ENCODE results near the gene CTBS. TPM values are rescaled to one million over a fixed set of nuclear protein-coding genes. Genes with fewer than 3 reads are reported as not detected.

The CTBS gene
- total and polyA plus RNA-seq, 2 of the 13 experiments (the other 11 are each of a cell fraction or from before 2014, with no cell fraction given): 4.7 to 12.4 TPM

GRCh38 chr1:84617349-84617748 lies 43.1 kb upstream of the CTBS start (continued):
- TF ChIP-seq ZFP91 (CRISPR knock-in tag; IDR thresholded peaks at IDR 0.05; ENCODE audit: borderline replicate concordance): no peak

GRCh38 chr1:84615790-84616189 lies 41.5 kb upstream of the CTBS start:
- Histone ChIP-seq H3K9ac (ENCODE audit: insufficient read depth, low read depth, low read length) (no peak overlapping the region), H3K27ac (ENCODE audit: extremely low read length, insufficient read depth, low read length) (no peak overlapping the region), H3K79me2 (ENCODE audit: insufficient read depth, low read length) (no peaks in the 10 kb centered on the region), H3K4me3 (replicated peaks in 1 of 3; ENCODE audit: insufficient read depth in 1 of 3, low read depth in 2 of 3, low read length in 3 of 3) (no peak overlapping the region), H3K4me2 (ENCODE audit: low read depth, low read length) (no peak overlapping the region), H3K9me3 (ENCODE audit: low read length) (peaks cover 27% of the 10 kb centered on the region), H4K20me1 (ENCODE audit: insufficient read depth, low read length) (no peaks in the 10 kb centered on the region), H3K27me3 (ENCODE audit: control insufficient read depth in 1 of 2, insufficient read depth in 2 of 2, low read length in 2 of 2) (no peaks in the 10 kb centered on the region), H2AFZ (ENCODE audit: low read length) (no peak overlapping the region), H3K4me1 (ENCODE audit: insufficient read depth, low read length) (0 out of 2 replicates have a peak, but pooled peaks cover 8% of the 10 kb centered on the region), H3K36me3 (replicated peaks in 1 of 2; ENCODE audit: control insufficient read depth in 1 of 2, insufficient read depth in 2 of 2, low read length in 2 of 2) (no peaks in the 10 kb centered on the region)
- FAIRE-seq (no peak), ATAC-seq (no peak), DNase-seq (ENCODE audit: low spot score) (no peak)
- POLR2A ChIA-PET: no interaction called here
- no TSS peak for BruUV-seq (replicated peaks)
- TF ChIP-seq MTF2 (CRISPR knock-in tag; IDR thresholded peaks at IDR 0.05; ENCODE audit: borderline replicate concordance): no peak
- no peak for TF ChIP-seq MAFG (CRISPR knock-in tag; IDR thresholded peaks at IDR 0.05)
- no peak for TF ChIP-seq PCBP2 (optimal IDR thresholded peaks at IDR 0.05; ENCODE audit: low read depth, low read length, poor library complexity, severe bottlenecking)
- in situ Hi-C loops (cut with HindIII; ENCODE audit: extremely low pct_ligation_motif_present, low pct_unique_long_range_greater_than_20kb) (loop anchor here (25.0 kb wide), 2 partner anchors 478 to 678 kb away; partner anchors contain the start of gene PRKACB), intact Hi-C loops (cut with micrococcal nuclease; ENCODE audit: unreplicated experiment) (no loop called here)
- whole genome bisulfite sequencing (ENCODE audit: low lambda C conversion rate): 48% methylated on average over 1 of the region's 1 CpG
- CTCF ChIA-PET (ENCODE audit: low intra/inter-chr PET ratio, low total read pairs): no interaction called here

GRCh38 chr1:84613887-84614286 lies 39.6 kb upstream of the CTBS start:
- H3K4me3 ChIP-seq (replicated peaks in 1 of 3; ENCODE audit: insufficient read depth in 1 of 3, low read depth in 2 of 3, low read length in 3 of 3): no peak overlapping the region
- H2AFZ ChIP-seq (ENCODE audit: low read length): no peak overlapping the region
- H3K27ac ChIP-seq (ENCODE audit: extremely low read length, insufficient read depth, low read length): no peak overlapping the region
- no peak overlapping the region for H3K9ac ChIP-seq (ENCODE audit: insufficient read depth, low read depth, low read length)
- no peak for ATAC-seq
- no peaks in the 10 kb centered on the region for H3K79me2 ChIP-seq (ENCODE audit: insufficient read depth, low read length)
- no peak for DNase-seq (ENCODE audit: low spot score)
- 25% methylated on average over 2 of the region's 2 CpGs for WGBS (ENCODE audit: low lambda C conversion rate)
- FAIRE-seq: no peak
- intact Hi-C loops (cut with micrococcal nuclease; ENCODE audit: unreplicated experiment) (no loop called here), in situ Hi-C loops (cut with HindIII; ENCODE audit: extremely low pct_ligation_motif_present, low pct_unique_long_range_greater_than_20kb) (loop anchor here (25.0 kb wide), 2 partner anchors 477 to 677 kb away; partner anchors contain the start of gene PRKACB)
- peak; percentile 100 for TF ChIP-seq ZNF124 (CRISPR knock-in tag; IDR thresholded peaks at IDR 0.05)
- TF ChIP-seq JDP2 (CRISPR knock-in tag; IDR thresholded peaks at IDR 0.05; ENCODE audit: borderline replicate concordance): no peak
- ChIA-PET CTCF (ENCODE audit: low intra/inter-chr PET ratio, low total read pairs) (no interaction called here), POLR2A (no interaction called here)
- no TSS peak for BruUV-seq (replicated peaks)
- no peaks in the 10 kb centered on the region for H3K27me3 ChIP-seq (ENCODE audit: control insufficient read depth in 1 of 2, insufficient read depth in 2 of 2, low read length in 2 of 2)
- H3K36me3 ChIP-seq (replicated peaks in 1 of 2; ENCODE audit: control insufficient read depth in 1 of 2, insufficient read depth in 2 of 2, low read length in 2 of 2): no peaks in the 10 kb centered on the region
- no peaks in the 10 kb centered on the region for H4K20me1 ChIP-seq (ENCODE audit: insufficient read depth, low read length)
- H3K4me2 ChIP-seq (ENCODE audit: low read depth, low read length): no peak overlapping the region
- H3K9me3 ChIP-seq (ENCODE audit: low read length): peaks cover 27% of the 10 kb centered on the region
- H3K4me1 ChIP-seq (ENCODE audit: insufficient read depth, low read length): no peaks in the 10 kb centered on the region

Measured in HepG2 (cell line).